K562 (cell line): Measurements from ENCODE around the gene EGFL7. TPM values are rescaled to one million over a fixed set of nuclear protein-coding genes. Genes with fewer than 3 reads are reported as not detected.
A peak's percentile ranks its signal among the peaks of the same experiment; 100 is the strongest.

ENCODE experiments used
- ADNP ChIP-seq: fragments of 200-800 bp; sonication (Bioruptor generic); IDR thresholded peaks from 2 replicates; pipeline ENCODE4 v1.6.1; 2016; ENCODE audit warnings: missing genetic modification characterization, missing compliant biosample characterization
- AFF4 ChIP-seq: sonication (generic); formaldehyde crosslinking; IDR thresholded peaks from 2 replicates; pipeline ENCODE4 v1.8.0; 2023; ENCODE audit warnings: mild to moderate bottlenecking, missing genetic modification reagents
- ARID3A ChIP-seq: IDR thresholded peaks from 2 replicates; pipeline ENCODE4 v1.6.1; 2012; ENCODE audit warnings: low read depth, low read length, improper control_type of control experiment, borderline replicate concordance
- EGR1 ChIP-seq: fragments of 450-650 bp; conservative IDR thresholded peaks from 2 replicates; pipeline ENCODE4 v1.6.1; 2017; ENCODE audit warnings: mild to moderate bottlenecking
- EP300 ChIP-seq: IDR thresholded peaks from 2 replicates; pipeline ENCODE4 v1.6.1; 2012; ENCODE audit warnings: low read length, improper control_type of control experiment
- FOXP1 ChIP-seq: sonication (generic); formaldehyde crosslinking; IDR thresholded peaks from 2 replicates; pipeline ENCODE4 v1.8.0; 2022; ENCODE audit warnings: mild to moderate bottlenecking, missing genetic modification reagents
- HMG20A ChIP-seq: fragments of 450-650 bp; formaldehyde crosslinking; conservative IDR thresholded peaks from 2 replicates; pipeline ENCODE4 v1.4.0; 2020; ENCODE audit warnings: mild to moderate bottlenecking, mixed read lengths
- LCOR ChIP-seq: sonication (generic); formaldehyde crosslinking; IDR thresholded peaks from 2 replicates; pipeline ENCODE4 v1.8.0; 2022; ENCODE audit warnings: mild to moderate bottlenecking, missing genetic modification reagents
- MEF2A ChIP-seq: IDR thresholded peaks from 2 replicates; pipeline ENCODE4 v1.6.1; 2011; ENCODE audit warnings: low read depth, mild to moderate bottlenecking, low read length, moderate library complexity; ENCODE audit not compliant: control insufficient read depth
- MTA2 ChIP-seq: fragments of 450-650 bp; IDR thresholded peaks from 2 replicates; pipeline ENCODE4 v1.6.1; 2016; ENCODE audit warnings: low read depth
- MYBL2 ChIP-seq, 2 experiments: fragments of 450-650 bp in 1 of 2; sonication (generic) in 1 of 2; formaldehyde crosslinking in 1 of 2; IDR thresholded peaks; 2 replicates each; pipeline versions ENCODE4 v1.6.1 to v1.8.1; 2017 to 2022; ENCODE audit warnings: borderline replicate concordance in 1 of 2, inconsistent platforms in 1 of 2, low read depth in 1 of 2, mild to moderate bottlenecking in 1 of 2, missing genetic modification reagents in 1 of 2, moderate library complexity in 1 of 2
- PPARD ChIP-seq: fragments of 250-450 bp; sonication (Bioruptor Pico); IDR thresholded peaks from 2 replicates; pipeline ENCODE4 v1.8.0; 2022; ENCODE audit warnings: inconsistent platforms, mild to moderate bottlenecking, moderate library complexity
- TCF3 ChIP-seq: sonication (generic); formaldehyde crosslinking; IDR thresholded peaks from 2 replicates; pipeline ENCODE4 v1.4.0; 2020; ENCODE audit warnings: mild to moderate bottlenecking, missing genetic modification reagents
- TFE3 ChIP-seq: fragments of 450-650 bp; formaldehyde crosslinking; IDR thresholded peaks from 2 replicates; pipeline ENCODE4 v1.4.0; 2020; ENCODE audit warnings: mild to moderate bottlenecking, mixed read lengths
- U2AF2 ChIP-seq: fragments of 200-400 bp; formaldehyde crosslinking; optimal IDR thresholded peaks from 2 replicates; pipeline ENCODE3; 2017; ENCODE audit warnings: low read depth, mild to moderate bottlenecking, low read length
- ZNF280B ChIP-seq: fragments of 250-450 bp; sonication (Bioruptor Pico); IDR thresholded peaks from 2 replicates; pipeline ENCODE4 v1.5.1; 2021; ENCODE audit warnings: mild to moderate bottlenecking
- ZNF324 ChIP-seq: fragments of 250-450 bp; sonication (Bioruptor Pico); IDR thresholded peaks from 2 replicates; pipeline ENCODE4 v1.4.0; 2020; ENCODE audit warnings: mild to moderate bottlenecking
- ZNF444 ChIP-seq: fragments of 250-450 bp; sonication (Bioruptor Pico); IDR thresholded peaks from 2 replicates; pipeline ENCODE4 v1.4.0; 2020; ENCODE audit warnings: mild to moderate bottlenecking, moderate library complexity
- polyA plus RNA-seq, 8 experiments: library from polyadenylated mRNA; depleted of rRNA in 4 of 8; stranded (reverse) in 5 of 8; unstranded in 3 of 8; fragments of >200 nt; fragmentation: Nextera tagmentation in 2 of 8; fragmentation: Illumina TruSeq in 1 of 8; extraction: Ambion mirVana in 2 of 8; extraction: Trizol in 1 of 8; gene quantifications; 2 replicates each; pipeline versions ENCODE4 v1.2.1 to v1.2.3, GENCODE V29; 2011 to 2014; ENCODE audit warnings: inconsistent platforms in 1 of 8, missing spikeins in 1 of 8
- total RNA-seq, 7 experiments: library from RNA; depleted of rRNA in 6 of 7; stranded (reverse); fragments of >200 nt in 6 of 7; fragmentation: Illumina TruSeq in 2 of 7; extraction: Trizol in 2 of 7; gene quantifications; 2 replicates each; pipeline versions ENCODE4 v1.2.1 to v1.2.3, GENCODE V29; 2011 to 2021; ENCODE audit warnings: low replicate concordance in 1 of 7

EGFL7 gene
- total and polyA plus RNA-seq, 9 of the 15 experiments (the other 6 are each of a cell fraction or from before 2014, with no cell fraction given): 1.5 to 286 (median 55.5) TPM

GRCh38 chr9:136644593-136645351, 17.9 kb upstream of the EGFL7 start (continued):
- TF ChIP-seq FOXP1 (0 out of 2 replicates have a peak, but pooled peaks have one; percentile 23), LCOR (0 out of 2 replicates have a peak, but pooled peaks have one; percentile 56), HMG20A (CRISPR knock-in tag) (no peak), ZNF280B (no peak), ADNP (tag) (no peak), AFF4 (CRISPR knock-in tag) (0 out of 2 replicates have a peak, but pooled peaks have one; percentile 60), MYBL2 (IDR thresholded peaks at IDR 0.05; ENCODE audit: low read depth) (no peak), MYBL2 (CRISPR knock-in tag; IDR thresholded peaks at IDR 0.05; ENCODE audit: borderline replicate concordance) (no peak), TCF3 (CRISPR knock-in tag) (peak; percentile 46), ZNF444 (CRISPR knock-in tag) (no peak; the same call in 1 of the 2 replicates), EGR1 (peak; percentile 11; the same call in 1 of the 2 replicates), ZNF324 (CRISPR knock-in tag) (no peak), ARID3A (no peak), TFE3 (CRISPR knock-in tag) (no peak), EP300 (peak; percentile 15; the same call in 1 of the 2 replicates), MEF2A (no peak), PPARD (CRISPR knock-in tag) (no peak), U2AF2 (no peak), MTA2 (no peak)
